ENCODE data around the gene DST. TPM values are rescaled to one million over a fixed set of nuclear protein-coding genes. Genes with fewer than 3 reads are reported as not detected.
A peak's percentile ranks its signal among the peaks of the same experiment; 100 is the strongest.

Gene DST
- total RNA-seq, 1 experiment from 2014 or later: 91.9 TPM

- Histone ChIP-seq H4K20me1 (ENCODE audit: control insufficient read depth, insufficient read depth, insufficient read length) (no peaks in the 10 kb centered on the region), H2BK12ac (ENCODE audit: insufficient read length, low read depth, low read length) (no peak overlapping the region), H4K91ac (ENCODE audit: insufficient read length, low read depth, low read length) (no peak overlapping the region), H3K18ac (ENCODE audit: insufficient read length, low read depth, low read length) (no peak overlapping the region), H3T11ph (ENCODE audit: low read length) (no peak overlapping the region), H3K4ac (ENCODE audit: low read depth, low read length) (no peak overlapping the region), H3K23me2 (ENCODE audit: insufficient read length, low read depth, low read length, poor library complexity, severe bottlenecking) (no peaks in the 10 kb centered on the region), H3K27me3 (ENCODE audit: insufficient read depth, low read length) (no peaks in the 10 kb centered on the region), H3K9me3 (ENCODE audit: control insufficient read depth, low read depth, low read length) (no peaks in the 10 kb centered on the region), H4K5ac (ENCODE audit: insufficient read length, low read depth, low read length) (no peak overlapping the region), H2BK120ac (ENCODE audit: low read depth, low read length, poor library complexity, severe bottlenecking) (no peak overlapping the region), H2BK5ac (ENCODE audit: insufficient read length, low read length) (no peak overlapping the region), H4K8ac (replicated peaks; ENCODE audit: insufficient read length, low read depth, low read length) (no peak overlapping the region), H2AFZ (ENCODE audit: low read length) (no peak overlapping the region), H2BK15ac (ENCODE audit: low read depth, low read length) (no peak overlapping the region), H2AK5ac (ENCODE audit: insufficient read length, low read length) (no peak overlapping the region), H3K4me2 (ENCODE audit: insufficient read depth, insufficient read length, low read length) (no peak overlapping the region), H3K27ac (ENCODE audit: insufficient read length, low read depth, low read length) (no peak overlapping the region), H3K14ac (ENCODE audit: insufficient read depth, low read length) (no peak overlapping the region), H2BK20ac (ENCODE audit: low read depth, low read length, poor library complexity, severe bottlenecking) (no peak overlapping the region), H3K56ac (ENCODE audit: insufficient read length, low read depth, low read length) (no peak overlapping the region), H3K4me1 (ENCODE audit: insufficient read depth, low read length) (peaks cover 10% of the 10 kb centered on the region), H3K9ac (ENCODE audit: extremely low read depth, insufficient read length, low read length) (no peak overlapping the region), H3K79me2 (ENCODE audit: insufficient read depth, low read length) (no peaks in the 10 kb centered on the region), H3K79me1 (ENCODE audit: insufficient read depth, low read depth, low read length, poor library complexity, severe bottlenecking) (no peaks in the 10 kb centered on the region), H3K23ac (ENCODE audit: insufficient read length, low read depth, low read length) (no peak overlapping the region)
- no CpG with 5 or more reads among the region's 4 CpGs for WGBS (ENCODE audit: extremely low coverage, insufficient read length, low lambda C conversion rate)
- H3K27me3 Mint-ChIP-seq (ENCODE audit: low read depth): no peaks in the 10 kb centered on the region
- H3K9me3 Mint-ChIP-seq: no peaks in the 10 kb centered on the region
- peaks cover 16 to 39% (median 33%) of the 10 kb centered on the region in 3 experiments; a peak in 6 of 7 replicates for H3K36me3 Mint-ChIP-seq (ENCODE audit: insufficient read depth in 1 of 3, low read depth in 3 of 3)
- peaks cover 62 to 71% of the 10 kb centered on the region in 2 experiments for H3K4me1 Mint-ChIP-seq
- no peak for DNase-seq
- no peak for TF ChIP-seq CTCF (conservative IDR thresholded peaks at IDR 0.05)
- peak overlapping the region; percentile 70 to 96 (median 90); a peak in 6 of 7 replicates for H3K27ac Mint-ChIP-seq
- no peak overlapping the region for H3K4me3 Mint-ChIP-seq
These were observed 117.6 kb downstream of the DST start for GRCh38 chr6:56524891-56525703.
